ENCODE results near the gene ANKRD26.
A peak's percentile ranks its signal among the peaks of the same experiment; 100 is the strongest.
"Not testable (repeated sequence)": the region's sequence is repeated elsewhere in the genome, so short reads cannot be mapped to it uniquely, and the experiment has no call there.

Gene ANKRD26

GRCh38 chr10:27099916-27100812 is at the start of gene ANKRD26:
TSS of gene ANKRD26 (minus strand) at chr10:27100494. CDS start at chr10:27100326, 168 bp downstream.
- peak; percentile 97 for DNase-seq

- DNase-seq: no peak
These were observed 47.4 kb upstream of the ANKRD26 start for GRCh38 chr10:27147701-27148100.

GRCh38 chr10:27145937-27146336 is 45.6 kb upstream of the ANKRD26 start:
- no peak for DNase-seq

DNA sequence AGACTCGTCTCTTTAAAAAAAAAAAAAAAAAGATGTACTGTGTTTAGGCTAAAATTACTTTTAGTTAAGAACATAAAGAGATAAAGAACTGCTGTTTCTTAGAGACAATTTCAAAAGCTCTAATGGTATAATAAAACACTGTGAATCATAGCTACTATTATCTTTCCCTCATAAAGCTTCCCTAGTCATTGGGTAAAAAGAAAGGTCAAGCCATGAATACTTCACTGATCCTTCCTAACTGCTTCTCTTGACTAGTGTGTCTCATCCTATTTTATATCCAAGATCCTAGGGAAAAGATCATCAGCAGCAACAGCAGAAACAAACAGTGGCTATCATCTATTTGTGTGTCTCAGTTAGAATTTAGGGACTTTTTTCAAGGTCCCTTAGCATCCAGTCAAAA is 43.4 kb upstream of the ANKRD26 start:
- DNase-seq: no peak

GRCh38 chr10:27138277-27138676 is 38.0 kb upstream of the ANKRD26 start:
- DNase-seq: no peak

- DNase-seq: no peak
These were observed 34.1 kb upstream of the ANKRD26 start for GRCh38 chr10:27134371-27134770.

DNA sequence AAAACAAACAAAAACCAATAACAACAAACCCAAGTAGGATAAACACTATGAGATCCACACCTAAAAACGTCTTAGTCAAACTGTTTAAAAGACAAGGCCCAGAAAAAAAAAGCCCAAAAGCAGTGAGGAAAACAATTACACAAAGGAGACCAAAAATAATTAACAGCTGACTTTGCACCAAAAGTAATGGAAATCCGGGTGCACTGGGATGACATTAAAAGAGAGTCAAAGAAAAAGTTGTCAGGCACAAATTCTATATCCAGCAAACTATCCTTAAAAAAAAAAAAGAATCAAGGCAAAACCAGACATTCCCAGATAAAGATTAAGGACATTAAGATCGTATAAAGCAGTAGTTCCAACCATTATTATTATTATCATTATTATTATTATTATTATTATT is 7.9 kb upstream of the ANKRD26 start:
- DNase-seq: no peak

DNA sequence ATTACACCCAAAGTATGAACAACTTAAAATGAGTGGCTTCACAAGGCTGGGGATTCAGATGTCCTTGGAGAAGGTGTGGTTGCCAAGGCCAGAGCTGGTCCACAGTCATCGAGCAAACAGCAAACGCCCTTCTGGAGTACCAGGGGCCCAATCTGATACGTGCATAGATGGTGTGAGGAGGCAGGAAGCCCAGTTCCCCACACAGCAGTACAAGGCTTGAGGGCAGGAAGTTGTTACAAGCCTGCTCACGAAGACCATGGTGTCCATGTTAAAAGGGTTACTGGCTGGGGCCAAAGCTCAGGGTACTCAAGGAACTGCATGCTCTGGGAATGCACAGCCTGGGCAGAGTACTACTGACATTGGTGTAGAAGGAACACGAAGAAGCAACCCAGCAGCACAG is 4.6 kb upstream of the ANKRD26 start:
- no peak for DNase-seq

DNA sequence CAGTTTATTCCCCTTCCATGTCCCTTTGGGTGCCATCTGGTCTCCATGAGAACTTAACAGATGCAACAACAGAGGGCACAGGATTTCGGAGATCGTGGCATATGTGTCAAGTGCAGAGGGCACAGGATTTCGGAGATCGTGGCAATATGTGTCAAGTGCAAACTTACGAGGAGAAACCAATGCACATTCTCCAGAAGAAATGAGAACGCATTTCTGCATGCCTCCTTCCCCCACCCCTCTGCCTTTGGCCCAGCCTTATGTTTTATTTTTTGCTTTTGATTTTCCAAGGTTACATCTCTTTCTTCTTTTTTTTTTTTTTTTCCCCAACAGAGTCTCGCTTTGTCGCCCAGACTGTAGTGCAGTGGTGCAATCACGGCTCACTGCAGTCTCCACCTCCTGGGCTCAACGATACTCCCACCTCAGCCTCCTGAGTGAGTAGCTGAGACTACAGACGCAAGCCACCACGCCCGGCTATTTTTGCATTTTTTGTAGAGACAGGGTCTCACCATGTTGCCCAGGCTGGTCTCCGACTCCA is 586 bp upstream of the ANKRD26 start:
- no peak for DNase-seq

DNA sequence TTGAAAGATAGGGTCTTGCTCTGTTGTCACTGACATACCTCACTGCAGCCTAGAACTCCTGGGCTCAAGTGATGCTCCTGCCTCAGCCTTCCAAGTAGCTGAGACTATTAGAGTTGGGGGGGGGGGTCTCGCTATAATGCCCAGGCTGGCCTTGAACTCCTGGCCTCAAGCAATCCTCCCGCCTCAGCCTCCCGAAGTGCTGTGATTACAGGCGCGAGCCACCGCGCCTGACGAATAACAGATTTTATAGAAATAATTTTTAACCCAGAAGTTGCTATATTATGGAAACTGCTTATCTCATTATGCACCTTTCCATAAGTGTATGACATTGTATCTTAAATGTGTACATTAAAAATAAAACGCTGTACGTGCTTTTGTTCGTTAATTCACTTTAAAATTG is 846 bp downstream of the ANKRD26 start:
- no peak for DNase-seq

GRCh38 chr10:27088119-27089044 is 11.9 kb downstream of the ANKRD26 start:
- no peak for DNase-seq

GRCh38 chr10:27072436-27073114 is 27.7 kb downstream of the ANKRD26 start:
- no peak for DNase-seq

DNA sequence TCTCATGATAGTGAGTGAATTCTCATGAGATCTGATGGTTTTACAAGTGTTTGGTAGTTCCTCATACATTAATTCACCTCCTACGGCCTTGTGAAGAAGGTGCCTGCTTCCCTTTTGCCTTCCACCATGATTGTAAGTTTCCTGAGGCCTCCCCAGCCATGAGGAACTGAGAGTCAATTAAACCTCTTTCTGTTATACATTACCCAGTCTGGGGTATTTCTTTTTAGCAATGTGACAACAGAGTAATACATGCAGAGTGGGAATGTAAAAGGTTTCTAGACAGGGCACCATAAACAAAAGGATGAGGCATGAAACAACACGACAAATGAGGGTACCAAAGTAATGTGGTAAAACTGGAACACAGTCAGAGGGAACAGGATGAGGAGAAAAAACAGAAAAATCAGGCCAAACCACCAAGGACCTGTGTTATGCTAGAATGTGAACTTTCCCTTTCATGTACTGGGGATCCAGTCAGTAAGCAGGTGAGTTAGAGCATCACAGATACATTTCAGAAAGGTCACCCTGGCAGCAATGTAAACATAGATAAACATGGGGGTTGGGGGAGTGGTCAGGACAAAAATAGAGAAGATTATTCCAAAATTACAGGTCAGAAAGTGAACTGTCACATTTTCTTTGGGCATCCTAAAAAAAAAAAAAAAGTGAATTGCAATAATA is 31.9 kb downstream of the ANKRD26 start:
- no peak for DNase-seq

- no peak for DNase-seq
These were observed 35.2 kb downstream of the ANKRD26 start for GRCh38 chr10:27065084-27065483.

- no peak for DNase-seq
These were observed 47.6 kb downstream of the ANKRD26 start for GRCh38 chr10:27052656-27053055.

- DNase-seq: not testable (repeated sequence)
These were observed 55.0 kb downstream of the ANKRD26 start for GRCh38 chr10:27045247-27045646.

GRCh38 chr10:27041196-27041595 is 59.1 kb downstream of the ANKRD26 start:
- no peak for DNase-seq

- no peak for DNase-seq
These were observed 62.1 kb downstream of the ANKRD26 start for GRCh38 chr10:27038168-27038567.

DNA sequence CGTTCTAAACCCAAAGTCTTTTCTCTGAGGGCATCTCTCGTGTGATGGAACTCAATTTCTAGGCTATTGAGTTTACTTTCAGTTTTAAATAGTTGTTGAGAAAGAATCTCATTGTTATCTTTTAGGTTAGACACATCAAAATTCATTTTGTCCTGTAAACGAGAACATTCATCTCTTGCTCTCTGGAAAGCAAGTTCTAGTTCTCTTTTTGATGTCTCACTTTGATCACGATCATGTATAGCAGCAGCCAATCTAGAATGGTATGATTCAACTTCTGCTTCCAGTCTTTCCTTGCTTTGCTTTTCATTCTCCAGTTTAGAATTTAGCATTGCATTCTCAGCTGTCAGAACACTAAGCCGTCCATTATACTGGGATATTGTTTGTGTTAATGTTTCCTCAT is 65.1 kb downstream of the ANKRD26 start:
- no peak for DNase-seq

DNA sequence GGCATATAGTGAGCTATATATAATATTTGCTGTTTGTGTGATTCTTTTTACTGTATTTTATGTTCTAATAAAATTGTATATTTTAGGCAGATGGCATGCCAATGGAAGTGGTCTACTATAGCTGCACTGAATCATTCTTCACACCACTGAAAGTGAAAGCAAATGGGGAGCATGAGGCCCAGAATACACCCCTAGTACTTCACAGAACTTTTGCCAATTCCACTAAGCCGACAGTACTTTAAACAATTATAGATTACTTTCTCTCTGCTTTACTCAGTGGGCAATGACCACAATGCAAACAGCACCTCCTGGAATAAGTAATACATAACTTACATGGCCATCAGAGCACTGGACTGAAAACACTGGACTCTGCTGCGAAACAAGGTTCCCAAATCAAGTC is 70.2 kb downstream of the ANKRD26 start:
- DNase-seq: no peak

DNA sequence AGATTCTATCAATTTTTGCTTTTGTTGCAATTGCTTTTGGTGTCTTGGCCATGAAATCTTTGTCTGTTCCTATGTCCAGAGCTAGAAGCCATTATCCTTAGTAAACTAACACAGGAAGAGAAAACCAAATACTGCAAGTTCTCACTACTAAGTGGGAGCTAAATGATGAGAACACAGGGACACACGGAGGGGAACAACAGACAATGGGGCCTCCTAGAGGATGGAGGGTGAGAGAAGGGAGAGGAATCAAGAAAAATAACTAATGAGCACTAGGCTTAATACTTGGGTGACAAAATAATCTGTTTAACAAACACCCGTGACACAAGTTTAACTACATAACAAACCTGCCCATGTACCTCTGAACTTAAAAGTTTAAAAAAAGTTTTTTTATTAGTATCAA is 78.2 kb downstream of the ANKRD26 start:
- DNase-seq: no peak

DNA sequence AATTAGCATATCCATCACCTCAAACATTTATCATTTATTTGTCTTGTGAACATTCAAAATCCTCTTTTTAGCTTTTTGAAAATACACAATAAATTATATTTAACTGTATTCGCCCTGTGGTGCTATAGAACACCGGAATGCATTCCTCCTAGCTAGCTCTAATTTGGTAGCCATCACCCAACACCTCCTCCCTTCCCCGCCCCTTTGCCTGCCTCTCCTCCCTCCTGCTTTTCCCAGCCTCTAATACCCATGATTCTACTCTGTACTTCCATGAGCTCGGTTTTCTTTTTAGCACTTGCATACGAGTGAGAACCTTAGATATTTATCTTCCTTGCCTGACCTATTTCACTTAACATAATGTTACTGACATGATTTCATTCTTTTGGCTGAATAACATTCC is 80.1 kb downstream of the ANKRD26 start:
- no peak for DNase-seq
